Omental fat pad (tissue), 4 donors: ENCODE measurements around the gene PSMD6. TPM values are rescaled to one million over a fixed set of nuclear protein-coding genes. Genes with fewer than 3 reads are reported as not detected.

ENCODE experiments used
- ATAC-seq: fragments of 150-250 bp; one replicate; pipeline ENCODE4 v1.9.1; 2016; ENCODE audit warnings: mild to moderate bottlenecking, moderate library complexity; ENCODE audit not compliant: low FRiP score
- DNase-seq: peaks from one replicate; pipeline ENCODE4 v3.0.0-alpha.2; 2019; ENCODE audit warnings: low spot score
- CTCF ChIP-seq, 3 donors: fragments of 450-650 bp; IDR thresholded peaks; one replicate each; pipeline ENCODE4 v1.5.1; 2016 to 2017; ENCODE audit warnings: antibody characterized with exemption in 3 of 3, mild to moderate bottlenecking in 3 of 3, moderate library complexity in 2 of 3
- total RNA-seq, 4 donors: library from RNA; depleted of rRNA; stranded (reverse); fragments of >200 nt; gene quantifications; one replicate each; pipeline ENCODE4 v1.1.0, GENCODE V29; 2016

PSMD6 gene
- total RNA-seq, 4 donors from 2014 or later = 52.8 to 86.2 (median 53.4) TPM

- no peak for ATAC-seq
- no peak for DNase-seq
- no peak for TF ChIP-seq CTCF (IDR thresholded peaks at IDR 0.05)
These were observed 46.5 kb downstream of the PSMD6 start for GRCh38 chr3:63976872-63977200.

- no peak for TF ChIP-seq CTCF (IDR thresholded peaks at IDR 0.05)
- ATAC-seq (peak; percentile 67), DNase-seq (no peak)
These were observed 47.0 kb downstream of the PSMD6 start for GRCh38 chr3:63976161-63976871.

- ATAC-seq = no peak
These were observed 47.6 kb downstream of the PSMD6 start for GRCh38 chr3:63975723-63976122.

GRCh38 chr3:63974451-63974850 lies 48.8 kb downstream of the PSMD6 start:
- TF ChIP-seq CTCF (IDR thresholded peaks at IDR 0.05) = no peak
- ATAC-seq = no peak
- no peak for DNase-seq

More at GRCh38 chr3:63975723-63976122, 47.6 kb downstream of the PSMD6 start:
- no peak for TF ChIP-seq CTCF (IDR thresholded peaks at IDR 0.05)
- no peak for DNase-seq

GRCh38 chr3:63973406-63973805 lies 49.9 kb downstream of the PSMD6 start:
- no peak for ATAC-seq
- no peak for TF ChIP-seq CTCF (IDR thresholded peaks at IDR 0.05)

GRCh38 chr3:63972987-63973386 lies 50.3 kb downstream of the PSMD6 start:
- DNase-seq = no peak
- no peak for TF ChIP-seq CTCF (IDR thresholded peaks at IDR 0.05)

More at GRCh38 chr3:63973406-63973805, 49.9 kb downstream of the PSMD6 start:
- no peak for DNase-seq

GRCh38 chr3:63972196-63972595 lies 51.1 kb downstream of the PSMD6 start:
- ATAC-seq = no peak
- no peak for TF ChIP-seq CTCF (IDR thresholded peaks at IDR 0.05)
- no peak for DNase-seq

More at GRCh38 chr3:63972987-63973386, 50.3 kb downstream of the PSMD6 start:
- ATAC-seq = no peak
